ENCODE measurements around the gene NCF4.
A peak's percentile ranks its signal among the peaks of the same experiment; 100 is the strongest.

NCF4 gene

DNA sequence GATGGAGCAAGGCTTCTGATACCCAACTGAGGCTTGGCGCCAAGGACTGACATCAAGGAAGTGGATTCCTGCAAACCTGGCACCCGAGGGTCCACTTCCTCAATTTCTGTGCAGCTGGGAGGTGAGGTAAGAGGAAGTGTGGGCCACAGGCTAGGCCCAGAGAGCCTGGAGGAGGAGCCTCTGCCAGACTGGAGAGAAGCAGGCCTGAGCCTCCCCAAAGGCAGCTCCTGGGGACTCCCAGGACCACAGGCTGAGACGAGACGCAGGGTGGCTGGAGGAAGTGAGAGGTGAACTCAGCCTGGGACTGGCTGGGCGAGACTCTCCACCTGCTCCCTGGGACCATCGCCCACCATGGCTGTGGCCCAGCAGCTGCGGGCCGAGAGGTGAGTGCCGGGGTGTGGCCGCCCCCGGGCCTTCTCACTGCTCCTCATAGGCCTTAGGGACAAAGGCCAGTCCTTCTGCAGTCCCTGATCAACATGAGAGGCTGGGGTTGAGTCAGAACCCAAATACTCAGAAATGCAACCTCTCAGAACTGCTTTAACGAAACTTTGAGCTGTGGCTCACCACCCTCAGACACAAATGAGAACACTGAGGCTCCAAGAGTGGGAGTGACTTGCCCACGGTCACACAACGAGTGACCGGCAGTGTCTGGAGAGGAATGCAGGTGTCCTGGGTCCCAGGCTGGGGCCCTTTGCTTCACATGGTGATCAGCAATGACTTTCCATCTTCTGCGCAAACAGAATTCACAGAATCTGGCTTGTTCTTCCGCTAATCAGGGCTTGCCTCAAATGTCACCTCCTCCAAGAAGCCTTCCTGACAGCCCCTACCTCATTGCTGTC is at the start of gene NCF4:
Gene NCF4, plus strand, starts transcription at position 186 of the 839 bp plus-strand sequence. Its CDS starts 166 bp downstream, at position 352.
- DNase-seq = no peak

DNA sequence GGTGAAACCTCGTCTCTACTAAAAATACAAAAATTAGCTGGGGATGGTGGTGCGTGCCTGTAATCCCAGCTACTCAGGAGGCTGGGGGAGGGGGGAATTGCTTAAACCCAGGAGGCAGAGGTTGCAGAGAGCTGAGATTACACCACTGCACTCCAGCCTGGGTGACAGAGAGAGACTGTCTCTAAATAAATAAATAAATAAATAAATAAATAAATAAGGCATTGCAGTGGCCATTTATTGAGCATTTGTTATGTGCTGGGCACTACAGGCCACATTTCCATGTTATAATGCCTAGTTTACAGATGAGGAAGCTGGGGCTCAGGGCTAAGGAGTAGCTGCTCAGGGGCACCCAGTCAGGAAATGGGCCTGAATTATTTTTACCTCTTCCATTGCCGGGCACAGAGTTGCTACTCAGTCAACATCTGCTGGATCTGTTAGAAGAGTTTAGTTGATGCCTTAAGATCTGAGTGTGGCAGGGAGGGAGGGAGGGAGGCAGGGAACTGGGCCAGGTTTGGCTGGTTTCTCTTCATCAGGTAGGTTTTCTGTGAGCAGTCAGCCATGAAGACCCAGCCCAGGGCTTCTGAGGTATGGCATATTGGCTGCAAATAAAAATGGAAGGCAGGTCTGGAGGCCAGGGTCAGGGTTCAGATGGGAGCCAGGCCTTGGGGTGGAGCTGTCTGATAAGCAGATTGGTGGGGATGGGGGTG is 49.6 kb upstream of the NCF4 start:
- peak; percentile 7 for DNase-seq

DNA sequence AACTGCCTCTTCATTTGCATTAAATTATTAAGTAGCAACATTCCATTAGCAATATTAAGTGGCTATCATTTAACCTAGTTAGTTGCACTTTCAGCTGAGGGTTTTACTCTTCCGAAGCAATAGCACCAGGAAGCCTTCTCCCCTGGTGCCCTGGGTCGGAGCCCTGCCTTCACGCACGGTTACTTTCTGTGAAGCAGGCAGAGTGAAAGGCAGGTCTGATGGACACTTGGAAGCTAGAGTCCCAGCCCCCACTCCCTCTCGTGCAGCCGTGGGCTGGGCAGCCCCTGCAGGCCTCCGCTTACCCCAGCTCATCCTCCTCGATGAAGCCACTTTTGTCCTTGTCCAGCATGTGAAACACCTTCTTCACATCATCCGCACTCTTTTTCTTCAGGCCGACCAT is 46.0 kb upstream of the NCF4 start:
- DNase-seq = no peak

DNA sequence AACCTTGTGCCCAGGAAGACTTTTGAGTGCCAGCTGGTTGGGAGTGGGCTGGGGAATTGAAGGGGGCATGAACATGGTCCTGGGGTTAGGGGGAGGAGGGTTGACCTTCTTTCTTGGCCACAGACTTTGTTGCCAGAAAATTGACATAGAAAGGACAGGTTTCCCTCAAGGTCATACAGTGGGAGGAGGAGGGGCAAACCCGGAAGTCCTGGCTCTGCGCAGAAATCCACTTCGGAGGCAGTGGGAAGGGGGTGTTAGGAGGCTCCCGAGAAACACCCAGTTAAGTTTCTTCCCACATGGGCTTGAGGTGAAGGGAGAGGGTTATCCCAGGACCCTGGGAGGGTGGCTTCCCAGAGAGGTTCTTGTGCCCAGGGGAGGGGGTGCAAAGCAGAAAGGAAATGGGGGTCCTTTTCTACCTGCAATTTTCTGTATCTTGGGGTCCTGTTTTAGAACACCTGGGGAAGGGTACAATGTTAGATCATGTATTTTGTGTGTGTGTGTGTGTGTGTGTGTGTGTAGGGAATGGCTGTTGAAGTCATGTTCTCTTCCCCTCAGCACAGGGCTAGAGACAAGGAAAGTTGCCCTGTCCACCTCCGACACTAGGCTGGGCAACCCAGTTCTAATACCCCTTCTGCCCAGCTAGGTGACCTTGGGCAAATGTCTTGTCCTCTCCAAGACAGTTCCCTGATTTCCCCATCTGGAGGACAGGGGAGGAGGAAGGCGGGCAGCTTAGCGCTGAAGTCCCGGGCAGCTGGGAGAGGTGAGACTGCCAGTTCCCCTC is 45.1 kb upstream of the NCF4 start:
- DNase-seq = no peak

DNA sequence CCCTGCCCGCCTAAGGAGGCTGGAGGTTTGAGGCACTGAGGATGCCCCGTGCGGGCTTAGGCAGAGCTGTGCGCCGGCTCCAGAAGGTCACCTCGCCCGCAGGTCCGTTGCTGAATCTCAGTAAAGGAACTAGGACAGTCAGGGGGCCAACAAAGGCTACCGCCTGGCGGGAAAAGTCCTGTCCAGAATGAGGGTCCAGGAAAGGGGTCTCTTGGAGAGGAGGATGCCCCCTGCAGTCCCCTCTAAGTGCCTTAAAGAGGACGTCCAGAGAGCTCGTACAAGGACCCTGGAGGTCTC is 44.5 kb upstream of the NCF4 start:
- no peak for DNase-seq

DNA sequence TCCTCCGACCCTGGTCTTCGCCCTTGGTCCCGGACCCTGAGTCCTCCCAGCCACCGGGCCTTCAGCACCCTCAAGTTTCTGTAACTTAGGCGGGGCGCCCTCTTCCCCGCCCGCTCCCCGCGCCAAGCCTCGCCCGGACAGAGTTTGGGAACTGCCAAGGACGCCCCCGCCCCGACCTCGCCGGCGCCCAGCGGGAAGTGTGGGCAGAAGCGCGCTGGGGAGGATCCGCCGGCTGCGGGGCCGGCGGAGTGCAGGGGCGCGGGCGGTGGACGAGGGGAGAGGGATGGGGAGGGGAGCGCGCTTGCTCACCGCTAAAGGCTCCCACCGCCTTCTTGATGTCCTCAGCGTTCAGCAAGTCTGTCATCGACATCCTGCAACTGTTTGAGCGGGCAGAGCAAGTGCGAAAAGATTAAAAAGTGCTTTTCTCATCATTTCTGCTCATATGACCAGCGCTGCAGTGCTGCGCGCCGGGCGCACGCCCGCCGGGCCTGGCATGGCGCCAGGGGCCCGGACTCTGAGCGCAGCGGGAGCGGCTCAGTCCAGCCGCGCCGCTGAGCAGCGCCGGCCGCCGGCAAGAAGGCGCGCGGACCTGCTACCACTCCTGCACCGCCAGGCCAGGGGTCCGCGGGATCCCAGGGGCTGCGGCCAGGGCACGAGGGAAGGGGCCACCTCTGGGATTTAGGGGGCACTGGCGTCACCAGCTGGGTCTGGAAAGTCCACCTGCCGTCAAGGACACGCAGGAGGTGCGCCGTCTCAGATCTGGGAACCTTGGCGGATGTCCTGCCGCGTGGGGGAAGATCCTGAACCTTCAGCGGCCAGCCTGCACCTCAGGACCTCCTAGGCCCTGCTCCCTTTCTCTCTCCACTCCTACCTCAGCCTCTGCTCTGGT is 43.9 kb upstream of the NCF4 start, which contains the start of gene PVALB:
Gene PVALB, minus strand, starts transcription at position 400 of the 889 bp plus-strand sequence. Its CDS starts 30 bp downstream, at position 370.
- no peak for DNase-seq

DNA sequence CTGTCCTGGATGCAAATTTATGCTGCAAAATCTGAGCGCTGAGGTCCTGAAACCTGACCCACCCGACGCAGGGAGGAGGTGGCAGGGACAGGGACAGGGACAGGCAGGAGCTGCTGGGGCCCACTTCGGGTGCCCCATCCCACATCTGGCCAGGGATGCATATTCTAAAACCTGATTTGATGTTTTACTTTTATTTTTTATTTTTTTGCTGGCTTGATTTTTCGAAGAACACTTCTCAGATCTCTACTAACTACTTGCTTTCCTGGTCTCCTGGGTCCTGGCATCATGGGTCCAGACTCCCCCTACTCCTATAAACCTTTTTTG is 43.3 kb upstream of the NCF4 start:
- DNase-seq = no peak

DNA sequence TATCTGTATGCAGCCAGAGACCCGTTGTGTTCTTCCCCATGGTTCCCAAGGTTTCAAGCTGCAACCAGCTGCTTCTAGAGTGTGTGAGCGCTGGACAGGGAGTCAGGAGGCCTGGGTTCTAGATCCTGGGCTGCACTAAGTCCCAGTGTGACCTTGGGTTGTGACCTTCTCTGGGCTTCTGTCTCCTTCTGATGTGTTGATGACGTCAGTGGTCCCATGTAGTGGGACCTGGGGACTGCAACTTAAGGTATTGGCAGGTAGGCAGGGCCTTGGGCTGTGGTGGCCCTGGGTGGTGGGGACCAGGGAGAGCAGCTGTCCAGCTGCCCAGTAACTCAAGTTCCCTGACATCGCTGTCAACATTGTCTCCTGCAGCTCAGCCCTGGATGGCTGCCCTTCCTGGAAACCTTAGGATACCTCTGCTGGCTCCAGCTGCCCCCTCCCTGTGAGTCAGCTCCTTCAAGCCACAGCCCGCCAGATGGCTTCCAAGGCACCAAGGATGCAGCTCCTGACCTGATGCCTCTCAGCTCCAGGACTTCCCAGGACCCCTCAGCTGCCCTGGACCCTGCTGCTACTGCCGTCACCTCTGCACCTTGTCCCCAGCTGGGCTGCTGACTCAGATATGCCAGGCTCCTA is 42.7 kb upstream of the NCF4 start:
- DNase-seq = no peak

DNA sequence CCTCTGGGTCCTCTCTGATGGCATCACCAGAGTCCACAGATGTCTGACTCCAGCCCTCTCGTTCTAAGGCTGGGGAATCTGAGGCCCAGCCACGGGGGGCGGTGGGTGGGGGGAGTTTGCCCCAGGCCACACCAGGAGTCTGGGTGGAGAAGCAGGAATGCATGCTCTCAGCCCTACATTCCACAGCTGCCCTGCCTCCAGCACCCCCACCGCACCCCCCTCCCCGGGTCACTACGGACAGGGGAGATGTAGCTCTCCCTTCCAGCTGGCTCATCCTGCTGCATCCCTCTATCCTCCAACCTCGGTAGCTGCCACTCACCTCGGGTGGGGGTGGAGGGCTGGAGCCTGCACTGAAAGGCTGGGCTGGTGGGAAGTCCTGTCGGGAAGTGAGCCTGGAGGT is 41.7 kb upstream of the NCF4 start:
- DNase-seq = no peak

DNA sequence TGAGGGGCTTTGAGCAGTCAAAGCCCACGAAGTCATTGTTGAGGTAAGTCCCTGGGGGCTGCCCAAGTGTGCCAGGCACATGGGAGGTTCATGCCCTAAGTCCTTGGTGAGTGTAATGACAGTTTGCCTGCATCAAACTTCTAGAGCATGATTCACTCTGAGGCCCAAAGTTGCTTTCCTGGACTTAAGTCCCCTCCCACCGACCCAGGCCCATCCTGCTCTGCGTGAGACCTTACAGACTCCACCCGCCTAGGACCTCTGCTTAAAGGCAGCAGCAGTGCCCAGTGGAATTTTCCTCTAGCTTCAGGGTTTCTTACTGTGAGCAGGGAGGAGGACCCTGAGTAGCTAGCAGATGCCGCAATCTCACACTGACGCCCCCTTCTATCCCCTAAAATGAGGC is 38.2 kb upstream of the NCF4 start:
- DNase-seq = no peak

DNA sequence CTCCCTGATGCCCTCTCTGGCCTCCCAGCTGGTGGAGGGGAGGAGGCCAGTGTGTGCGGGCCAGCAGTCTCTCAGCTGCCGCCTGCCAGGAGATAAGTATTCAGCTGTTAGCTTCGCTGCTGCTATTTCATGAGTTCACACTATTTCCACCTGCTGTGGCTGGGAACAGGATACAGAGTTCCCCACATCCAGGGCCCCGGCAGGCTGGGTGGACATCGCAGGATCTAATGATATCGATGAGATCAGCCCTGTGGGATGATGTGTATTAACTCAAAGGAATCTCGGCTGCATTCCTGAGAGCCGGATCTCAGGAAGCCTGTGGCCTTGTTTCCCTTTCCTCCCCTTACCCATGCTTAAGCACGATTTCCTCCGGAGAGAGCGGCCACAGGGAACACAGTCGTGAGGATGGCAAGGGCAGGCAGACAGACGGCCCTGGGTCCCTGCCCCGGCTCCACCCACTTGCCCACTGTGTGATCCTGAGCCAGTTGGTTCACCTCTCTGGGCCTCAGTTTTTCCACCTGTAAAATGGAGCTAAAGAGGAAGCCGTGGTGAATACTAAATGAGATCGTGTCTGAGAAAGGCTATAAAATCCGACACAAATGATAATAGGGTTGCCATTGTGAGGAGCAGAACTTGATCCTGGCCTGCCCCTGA is 37.5 kb upstream of the NCF4 start:
- no peak for DNase-seq

DNA sequence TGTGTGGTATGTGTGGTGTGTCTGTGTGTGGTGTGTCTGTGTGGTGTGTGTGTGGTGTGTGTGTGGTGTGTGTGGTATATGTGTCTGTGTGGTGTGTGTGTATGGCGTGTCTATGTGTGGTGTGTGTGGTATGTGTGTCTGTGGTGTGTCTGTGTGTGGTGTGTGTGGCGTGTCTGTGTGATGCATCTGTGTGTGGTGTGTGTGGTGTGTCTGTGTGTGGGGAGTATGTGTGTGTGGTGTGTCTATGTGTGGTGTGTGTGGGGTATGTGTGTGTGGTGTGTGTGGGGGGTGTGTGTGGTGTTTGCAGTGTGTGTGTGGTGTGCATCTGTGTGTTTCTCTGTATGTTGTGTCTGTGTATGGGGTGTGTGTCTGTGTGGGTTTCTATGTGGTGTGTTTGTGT is 36.2 kb upstream of the NCF4 start:
- no peak for DNase-seq

DNA sequence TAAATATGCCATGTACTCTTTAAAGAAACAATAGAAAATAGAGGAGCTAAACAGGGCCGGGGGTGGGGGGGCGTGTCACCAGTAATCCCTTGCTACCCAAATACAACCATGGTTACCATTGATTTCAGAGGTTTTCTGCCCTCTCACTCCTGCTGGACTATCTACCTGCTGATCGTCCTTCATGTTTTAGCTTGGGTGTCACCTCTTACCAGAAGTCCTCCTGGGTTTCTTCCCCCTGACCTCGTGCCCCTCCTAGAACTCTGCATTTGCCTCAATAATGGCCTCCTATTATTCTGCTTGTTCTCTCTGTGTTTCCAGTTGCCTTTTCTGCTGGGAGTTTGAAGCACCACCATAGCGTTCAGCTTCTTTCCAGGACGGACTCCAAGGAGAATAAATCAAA is 34.5 kb upstream of the NCF4 start:
- DNase-seq = no peak

DNA sequence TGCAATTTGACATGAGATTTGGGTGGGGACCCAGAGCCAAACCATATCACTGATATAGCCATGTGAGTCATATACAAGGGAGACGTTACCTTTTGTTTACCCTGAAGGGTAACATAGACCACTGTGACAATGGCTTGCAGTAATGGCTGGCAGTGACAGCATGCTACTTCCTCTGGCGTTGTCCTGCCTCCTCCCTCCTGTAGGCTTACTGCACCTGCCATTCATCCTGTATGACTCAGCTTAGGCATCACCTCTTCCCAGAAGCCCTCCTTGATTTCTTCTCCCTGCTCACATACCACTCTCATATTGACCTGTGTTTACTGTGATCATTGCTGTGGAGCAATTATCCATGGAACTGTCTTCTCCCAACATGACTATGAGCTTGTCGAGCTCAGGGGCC is 32.0 kb upstream of the NCF4 start:
- DNase-seq = no peak

DNA sequence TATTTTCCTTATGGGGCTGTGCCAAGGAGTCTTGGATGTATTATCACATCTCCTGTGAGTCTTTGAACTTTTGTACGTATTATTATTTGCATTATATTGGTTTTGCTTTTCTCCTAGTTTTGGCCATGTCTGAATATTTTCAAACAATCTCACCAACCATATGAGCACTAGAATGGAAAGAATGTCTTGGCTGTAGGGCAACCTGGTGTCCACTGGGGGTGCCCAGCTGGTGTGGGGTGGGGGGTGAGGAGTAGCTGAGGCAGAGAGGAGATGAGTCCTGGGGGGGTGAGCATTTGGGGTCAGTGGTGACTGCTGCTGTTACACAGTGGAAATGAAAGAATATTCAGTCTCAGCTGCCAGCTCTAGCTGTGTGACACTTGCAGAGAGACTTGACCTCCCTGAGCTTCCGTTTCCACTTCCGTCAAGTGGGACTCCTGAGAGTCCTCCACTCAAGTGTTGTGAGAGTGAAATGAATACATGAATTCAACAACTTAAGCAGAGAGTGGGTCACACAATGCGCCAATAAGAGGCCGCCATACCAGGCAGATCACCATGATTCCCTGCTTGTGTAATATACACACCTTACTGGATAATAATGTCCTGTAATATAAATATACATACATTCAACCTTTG is 31.3 kb upstream of the NCF4 start:
- peak; percentile 41 for DNase-seq

DNA sequence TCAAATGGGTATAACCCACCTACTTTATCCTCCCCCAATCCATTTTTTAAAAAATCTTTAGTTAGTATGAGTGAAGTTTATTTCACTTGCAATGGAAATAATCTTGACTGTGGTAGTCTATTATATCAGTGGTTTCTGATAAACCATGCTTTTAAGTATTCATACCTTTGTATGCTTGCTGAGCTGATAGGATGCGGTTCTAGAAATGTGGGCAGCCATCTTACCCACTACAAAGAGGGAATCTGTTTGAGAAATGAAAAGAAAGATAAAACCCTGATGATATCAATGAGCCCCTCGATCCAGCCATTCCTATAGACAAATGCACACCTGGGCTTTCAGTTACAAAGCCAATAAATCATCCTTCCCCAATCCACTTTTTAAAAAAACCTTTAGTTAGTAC is 30.2 kb upstream of the NCF4 start:
- no peak for DNase-seq

DNA sequence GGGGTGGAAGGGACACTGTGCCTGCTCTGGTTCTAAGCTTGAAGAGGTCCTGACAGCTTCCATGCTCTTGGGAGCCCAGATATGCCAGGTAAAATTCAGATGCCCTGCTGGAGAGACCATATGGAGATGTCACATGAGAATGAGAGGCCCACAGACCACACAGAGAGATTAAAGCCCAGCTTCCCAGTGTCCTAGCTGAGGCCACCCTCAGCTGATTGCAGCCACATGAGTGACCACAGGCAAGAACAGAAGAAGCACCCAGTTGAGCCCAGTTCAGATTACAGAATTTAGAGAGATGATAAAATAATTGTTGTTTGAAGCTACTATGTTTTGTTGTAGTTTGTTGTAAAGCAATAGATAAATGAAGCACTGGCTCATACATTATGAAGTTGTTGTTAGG is 29.6 kb upstream of the NCF4 start:
- DNase-seq = no peak

DNA sequence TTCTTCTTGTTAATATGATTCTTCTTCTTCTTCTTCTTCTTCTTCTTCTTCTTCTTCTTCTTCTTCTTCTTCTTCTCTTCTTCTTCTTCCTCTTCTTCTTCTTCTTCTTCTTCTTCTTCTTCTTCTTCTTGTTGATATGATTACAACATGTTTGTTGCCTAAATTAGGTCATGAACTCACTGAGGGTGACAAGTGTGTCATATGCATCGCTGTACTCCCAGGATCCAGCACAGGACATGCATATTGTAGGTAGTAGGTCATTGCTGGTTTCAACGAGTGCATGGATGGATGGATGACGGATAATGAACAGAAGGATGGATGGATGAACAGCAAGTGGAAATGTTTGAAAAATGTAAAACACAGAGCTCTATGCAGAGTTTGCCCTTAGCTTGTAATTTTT is 29.1 kb upstream of the NCF4 start:
- DNase-seq = no peak

DNA sequence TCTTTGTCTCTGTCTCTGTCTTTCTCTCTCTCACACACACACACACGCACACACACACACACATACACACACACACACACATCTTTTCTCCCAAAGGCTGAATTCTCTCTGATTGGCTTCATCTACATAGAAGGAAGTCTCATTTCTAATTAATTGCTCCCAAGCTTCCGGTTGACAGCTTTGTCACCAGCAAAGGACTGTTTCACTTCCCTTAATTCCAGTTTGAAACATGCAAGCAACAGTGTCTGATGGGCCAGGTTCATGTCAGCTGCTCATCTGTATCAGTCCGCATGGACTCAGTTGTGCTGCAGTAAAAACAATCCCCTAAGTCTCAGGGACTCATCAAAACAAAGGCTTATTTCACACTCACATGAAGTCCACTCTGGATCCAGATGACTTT is 27.7 kb upstream of the NCF4 start:
- DNase-seq = no peak

DNA sequence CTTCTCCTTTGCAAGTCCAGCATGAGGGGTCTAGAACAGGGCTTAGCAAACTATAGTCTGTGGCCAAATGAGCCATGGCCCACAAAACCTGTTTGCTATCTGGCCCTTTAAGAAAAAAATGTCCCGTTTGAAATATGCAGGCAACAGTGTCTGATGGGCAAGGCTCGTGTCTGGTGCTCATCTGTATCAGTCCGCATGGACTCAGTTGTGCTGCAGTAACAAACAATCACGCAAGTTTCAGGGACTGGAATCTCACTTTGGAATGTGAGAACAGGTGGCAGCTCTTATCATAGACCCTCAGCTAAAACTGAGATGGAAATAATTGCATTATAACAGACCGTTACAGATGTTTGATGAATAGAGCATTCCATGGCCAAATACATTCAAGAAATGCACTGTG is 24.9 kb upstream of the NCF4 start:
- no peak for DNase-seq
